Kidney glomerular epithelial cell (primary cell): ENCODE results near the gene INO80D.
A peak's percentile ranks its signal among the peaks of the same experiment; 100 is the strongest.
"Not testable (repeated sequence)": the region's sequence is repeated elsewhere in the genome, so short reads cannot be mapped to it uniquely, and the experiment has no call there.

Source experiments
- DNase-seq: peaks from one replicate; lab custom pipeline; 2025; lab: John Stamatoyannopoulos, UW

Gene INO80D

DNA sequence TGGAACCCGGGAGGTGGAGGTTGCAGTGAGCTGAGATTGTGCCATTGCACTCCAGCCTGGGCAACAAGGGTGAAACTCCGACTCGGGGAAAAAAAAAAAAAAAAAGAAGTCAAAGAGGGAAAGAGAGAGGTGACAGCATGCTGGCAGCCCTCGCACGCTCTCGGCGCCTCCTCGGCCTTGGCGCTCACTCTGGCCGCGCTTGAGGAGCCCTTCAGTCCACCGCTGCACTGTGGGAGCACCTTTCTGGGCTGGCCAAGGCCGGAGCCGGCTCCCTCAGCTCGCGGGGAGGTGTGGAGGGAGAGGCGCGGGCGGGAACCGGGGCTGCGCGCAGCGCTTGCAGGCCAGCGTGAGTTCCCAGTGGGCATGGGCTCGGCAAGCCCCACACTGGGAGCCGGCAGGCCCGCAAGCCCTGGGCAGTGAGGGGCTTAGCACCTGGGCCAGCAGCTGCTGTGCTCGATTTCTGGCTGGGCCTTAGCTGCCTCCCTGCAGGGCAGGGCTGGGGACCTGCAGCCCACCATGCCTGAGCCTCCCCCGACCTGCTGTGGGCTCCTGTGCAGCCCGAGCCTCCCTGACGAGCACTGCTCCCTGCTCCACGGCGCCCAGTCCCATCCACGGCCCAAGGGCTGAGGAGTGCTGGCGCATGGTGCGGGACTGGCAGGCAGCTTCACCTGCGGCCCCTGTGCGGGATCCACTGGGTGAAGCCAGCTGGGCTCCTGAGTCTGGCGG, 108.9 kb downstream of the INO80D start:
- DNase-seq: not testable (repeated sequence)

DNA sequence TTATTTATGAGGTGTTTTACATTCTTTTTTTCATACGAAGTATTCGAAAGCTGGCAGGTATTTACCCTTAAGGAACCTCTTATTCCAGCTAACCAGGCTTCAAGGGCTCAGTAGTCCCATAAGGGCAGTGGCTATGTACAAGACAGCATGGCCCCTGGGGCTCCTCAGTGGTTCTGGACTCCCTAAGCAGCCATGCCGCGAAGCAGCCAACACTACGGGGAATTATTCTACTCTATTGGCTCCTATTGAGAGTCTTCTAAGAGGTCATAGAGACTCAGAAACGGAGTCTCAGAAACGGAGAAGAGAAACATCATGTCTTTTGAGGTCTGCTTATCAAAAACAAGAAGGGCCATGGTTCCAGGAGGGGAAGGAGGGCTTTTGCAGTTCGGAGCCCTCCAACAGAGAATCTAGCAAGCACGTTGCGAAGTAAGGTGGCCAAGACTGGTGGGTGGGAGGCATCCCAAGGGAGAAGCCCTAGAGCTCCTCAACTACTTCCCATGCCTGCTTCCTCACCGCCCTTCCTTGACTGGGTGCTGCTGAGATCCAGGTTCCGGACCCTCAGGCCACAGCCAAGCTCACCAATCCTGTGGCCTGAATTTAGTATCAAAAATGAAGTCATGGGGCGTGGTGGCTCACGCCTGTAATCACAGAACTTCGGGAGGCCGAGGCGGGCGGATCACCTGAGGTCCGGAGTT, 109.7 kb downstream of the INO80D start:
- no peak for DNase-seq

- peak; percentile 88 for DNase-seq
Observed at GRCh38 chr2:205975082-205975949, 110.7 kb downstream of the INO80D start.

- no peak for DNase-seq
Observed at GRCh38 chr2:205972113-205972512, 113.9 kb downstream of the INO80D start.

GRCh38 chr2:205970348-205970747, 115.6 kb downstream of the INO80D start:
- DNase-seq: no peak

DNA sequence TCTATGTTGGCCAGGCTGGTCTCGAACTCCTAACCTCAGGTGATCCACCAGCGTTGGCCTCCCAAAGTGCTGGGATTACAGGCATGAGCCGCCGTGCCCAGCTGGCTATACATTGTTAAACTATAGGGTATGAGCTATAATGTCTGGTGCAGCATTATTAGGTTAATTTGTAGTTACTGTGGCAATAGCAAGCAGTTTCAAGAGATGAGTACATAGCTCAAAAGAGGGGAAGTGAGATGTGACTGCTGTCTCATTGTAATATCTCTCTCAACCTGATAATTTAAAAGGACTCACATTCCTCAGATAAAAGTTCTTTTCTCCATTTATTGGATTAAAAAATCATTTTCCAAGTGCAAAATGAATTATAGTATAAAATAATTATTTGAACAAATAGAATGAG, 116.4 kb downstream of the INO80D start:
- no peak for DNase-seq

GRCh38 chr2:205967391-205968075, 118.4 kb downstream of the INO80D start:
- no peak for DNase-seq

DNA sequence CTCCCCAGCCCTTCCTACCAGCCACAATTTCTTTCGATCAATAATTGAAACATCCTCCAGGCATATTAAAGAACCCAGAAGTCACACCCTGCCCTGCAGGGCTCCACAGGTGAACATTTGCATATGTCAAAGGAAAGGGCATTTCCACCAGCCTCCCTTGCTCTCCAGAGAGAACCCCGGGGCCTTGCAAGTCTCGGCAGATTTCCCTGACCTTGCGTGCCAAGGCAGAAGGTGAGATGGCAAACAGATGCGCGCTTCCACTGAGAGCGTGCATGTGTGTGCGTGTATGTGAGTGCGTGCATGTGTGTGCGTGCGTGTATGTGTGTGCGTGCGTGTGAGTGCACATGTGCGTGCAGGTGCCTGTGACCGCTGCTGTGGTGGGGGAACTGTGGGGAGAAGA, 120.3 kb downstream of the INO80D start:
- no peak for DNase-seq

DNA sequence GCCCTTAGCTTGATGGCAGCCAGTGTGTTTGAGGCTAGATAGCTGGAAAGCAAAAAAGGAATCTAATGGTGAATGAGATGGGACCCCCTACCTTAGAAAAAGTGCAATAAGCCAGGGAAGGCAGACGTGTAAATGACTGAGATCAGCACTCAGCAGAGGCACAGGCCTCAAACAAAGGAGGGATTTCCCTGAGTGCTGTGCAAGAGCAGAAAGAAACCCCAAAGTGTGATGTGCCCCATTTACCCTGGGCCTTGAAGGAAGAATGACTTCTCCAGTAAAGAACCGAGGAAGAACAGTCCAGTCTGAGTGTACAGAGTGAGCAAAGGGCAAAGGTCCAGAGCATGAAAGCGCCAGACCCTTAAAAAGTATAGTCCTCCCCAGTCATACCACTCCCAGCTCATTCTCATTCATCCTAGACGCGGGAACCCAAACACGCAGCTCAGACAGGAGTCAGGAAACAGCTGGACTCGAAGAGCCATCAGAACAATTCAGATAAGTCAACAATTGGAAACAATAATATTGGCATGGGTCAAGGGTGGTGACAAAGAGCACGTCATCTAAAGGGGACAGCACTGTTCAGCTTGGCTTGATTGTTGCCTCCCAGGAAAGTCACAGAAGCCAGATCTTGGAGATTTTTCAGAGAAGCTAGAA, 121.7 kb downstream of the INO80D start:
- no peak for DNase-seq

DNA sequence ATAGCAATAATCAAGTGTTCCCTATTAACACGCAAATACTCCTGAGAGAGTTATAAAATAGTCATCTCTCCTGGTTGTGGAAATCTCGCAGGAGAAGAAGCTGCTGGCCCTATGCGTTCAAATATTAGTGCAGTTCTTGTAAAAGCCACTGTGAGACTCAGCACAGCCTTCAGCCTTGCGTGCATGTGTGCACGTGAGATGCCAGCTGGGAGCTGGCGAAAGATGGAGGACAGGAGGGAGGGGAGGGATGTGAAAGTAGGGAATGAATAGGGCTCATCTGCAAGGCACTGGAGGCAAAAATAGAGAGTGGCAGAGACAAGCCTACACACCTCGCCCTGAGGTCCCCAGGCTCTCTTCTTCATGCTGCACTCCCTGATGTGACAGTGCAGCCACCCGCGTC, 126.5 kb downstream of the INO80D start:
- DNase-seq: no peak

DNA sequence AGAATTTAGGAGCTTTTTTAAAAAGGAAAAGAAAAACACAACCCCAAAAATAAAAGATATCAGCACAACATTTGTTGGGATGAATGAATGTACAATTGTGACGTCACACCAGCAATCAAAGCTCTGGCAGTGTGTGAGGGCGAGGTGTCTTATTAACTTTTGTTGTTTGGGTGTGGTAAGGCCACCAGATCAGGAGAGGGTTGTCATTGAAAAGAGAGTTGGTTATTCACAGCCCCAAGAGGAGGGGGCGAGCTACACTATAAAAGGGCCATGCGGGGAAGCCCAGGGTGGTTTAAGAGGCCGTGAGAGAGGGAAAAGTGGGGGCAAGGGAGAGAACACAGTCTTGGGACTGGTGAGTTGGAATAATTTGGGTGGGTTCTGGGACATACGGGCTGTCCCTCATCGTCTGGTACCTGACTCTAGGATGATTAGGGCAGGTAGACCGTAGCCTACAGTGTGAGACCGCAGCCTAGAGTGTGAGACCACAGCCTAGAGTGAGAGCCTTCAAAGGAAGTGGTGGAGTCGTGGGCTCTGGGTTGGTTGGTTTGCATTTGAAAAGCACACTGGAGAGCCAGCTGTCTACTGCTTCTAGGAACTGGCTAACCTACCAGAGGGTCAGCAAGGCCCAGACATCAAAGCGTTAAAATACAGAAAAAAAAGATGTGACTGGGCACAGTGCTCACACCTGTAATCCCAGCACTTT, 128.4 kb downstream of the INO80D start:
- no peak for DNase-seq

DNA sequence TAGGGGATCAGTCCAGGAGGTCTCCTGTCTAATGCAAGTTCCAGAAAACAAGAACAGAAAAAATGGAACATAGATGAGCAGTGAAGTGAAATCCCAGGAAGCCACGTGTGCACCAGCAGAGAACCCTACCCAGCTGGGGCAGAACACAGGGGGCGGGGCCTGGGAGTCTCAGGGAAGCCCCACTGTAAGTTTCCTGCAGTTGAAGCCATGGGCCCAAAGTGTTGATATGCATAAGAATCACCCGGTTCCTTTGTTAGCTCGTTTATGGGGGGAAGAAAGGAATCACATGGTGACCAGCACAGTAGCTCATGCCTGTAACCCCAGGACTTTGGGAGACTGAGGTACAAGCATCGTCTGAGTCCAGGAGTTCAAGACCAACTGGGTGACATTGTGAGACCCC, 131.3 kb downstream of the INO80D start:
- no peak for DNase-seq

GRCh38 chr2:205952282-205952681, 133.7 kb downstream of the INO80D start:
- DNase-seq: no peak

GRCh38 chr2:205948883-205949282, 137.1 kb downstream of the INO80D start:
- no peak for DNase-seq

GRCh38 chr2:205948496-205948837, 137.5 kb downstream of the INO80D start:
- DNase-seq: no peak

GRCh38 chr2:205947621-205948495, 138.1 kb downstream of the INO80D start:
- DNase-seq: peak; percentile 48

GRCh38 chr2:205946226-205946625, 139.7 kb downstream of the INO80D start:
- no peak for DNase-seq
